Pancreas (tissue), 10 donors: ENCODE results near the gene PTPRJ. TPM values are rescaled to one million over a fixed set of nuclear protein-coding genes. Genes with fewer than 3 reads are reported as not detected.
A peak's percentile ranks its signal among the peaks of the same experiment; 100 is the strongest.

Experiments used
- ATAC-seq, 4 donors: fragments of 200-7000 bp; cut with Tn5 transposase; one replicate each; pipeline versions ENCODE4 v1.8.0 to v1.9.1; 2020; ENCODE audit warnings: mild to moderate bottlenecking in 4 of 4, moderate library complexity in 4 of 4
- DNase-seq, 6 donors: peaks; one replicate each; pipeline ENCODE4 v3.0.0-alpha.2; 2020
- FAIRE-seq: peaks from 2 replicates; lab custom pipeline; 2012; peaks lifted over from hg19 to GRCh38; lab: Jason Lieb, UNC
- H3K27ac ChIP-seq, 4 donors: fragments of 200-600 bp; sonication (generic); 1 replicate in 3 of 4; 2 replicates in 1 of 4; pipeline versions ENCODE4 v1.5.0 to v1.8.0; 2020
- H3K27me3 ChIP-seq, 4 donors: fragments of 200-600 bp; one replicate each; pipeline ENCODE4 v1.8.0; 2021
- H3K36me3 ChIP-seq, 3 donors: fragments of 200-600 bp; sonication (generic) in 1 of 3; one replicate each; pipeline versions ENCODE4 v1.5.0 to v1.8.0; 2020 to 2021
- H3K4me1 ChIP-seq, 3 donors: fragments of 200-600 bp; one replicate each; pipeline ENCODE4 v1.8.0; 2021
- H3K4me3 ChIP-seq, 4 donors: fragments of 200-600 bp; sonication (generic) in 2 of 4; one replicate each; pipeline versions ENCODE4 v1.5.0 to v1.8.0; 2020 to 2021
- H3K9me3 ChIP-seq, 4 donors: fragments of 200-600 bp; one replicate each; pipeline ENCODE4 v1.8.0; 2021
- CTCF ChIP-seq, 4 donors: fragments of 200-600 bp; sonication (generic) in 3 of 4; IDR thresholded peaks; one replicate each; pipeline versions ENCODE4 v1.5.0 to v1.8.0; 2021; ENCODE audit warnings: antibody characterized with exemption in 4 of 4
- WGBS, 2 donors: extraction: QIAGEN DNeasy Blood & Tissue Kit; methylation state at CpG; one replicate each; pipeline ENCODE4 v1.1.7; 2013; 5-methylcytosine and 5-hydroxymethylcytosine counted together
- intact Hi-C, 3 donors: fragments of 100-400 bp; cut with DNase I; formaldehyde crosslinking; loops; one replicate each; pipeline versions ENCODE4 v1.11.1 to v1.14.2; 2022
- polyA plus RNA-seq, 2 donors: library from polyadenylated mRNA; stranded (reverse); fragments of 200-250 nt; gene quantifications; one replicate each; pipeline ENCODE4 v1.2.3, GENCODE V29; 2013
- total RNA-seq, 6 donors: library from RNA; stranded (reverse); fragmentation: NEBNext Ultra II Directional in 4 of 6; extraction: Animal tissue kit (Norgen Biotek cat#: 25700) in 4 of 6; gene quantifications; one replicate each; pipeline versions ENCODE4 v1.2.1 to v1.2.4, GENCODE V29; 2021 to 2023
- donor health status: healthy with polysubstance abuse.
- donor health status: DM: no; HTN: no; CAD: no; lungs with moderate emphysema.
- donor health status: DM: no; HTN: no; CAD: no.
- donor health status: control.
- donor health status: control.
- donor health status: Bipolar disorder and iron deficiency.
- donor health status: DM: yes; HTN: yes; CAD: no.
- donor health status: DM: no; HTN: no; CAD: no.
- donor health status: DM: no; HTN: no; CAD: no.
- donor health status: DM: yes; HTN: yes; CAD: no.

PTPRJ gene
- total and polyA plus RNA-seq, 8 donors: 3.6 to 32.8 (median 11.6) TPM

- FAIRE-seq: no peak
Measured at GRCh38 chr11:48031602-48032001, 51.2 kb downstream of the PTPRJ start.

GRCh38 chr11:48032721-48033120 is 52.4 kb downstream of the PTPRJ start:
- DNase-seq (peak in 1 of 6 donors; percentile 0), ATAC-seq (no peak), FAIRE-seq (no peak)
- Histone ChIP-seq H3K27ac (no peak overlapping the region), H3K27me3 (no peaks in the 10 kb centered on the region), H3K36me3 (no peaks in the 10 kb centered on the region), H3K9me3 (no peaks in the 10 kb centered on the region), H3K4me3 (no peak overlapping the region), H3K4me1 (peaks cover 0 to 8% (median 0%) of the 10 kb centered on the region in 3 donors)
- 91 to 93% methylated on average over 6 of the region's 6 CpGs for WGBS, 2 donors
- intact Hi-C loops: no loop called here
- no peak for TF ChIP-seq CTCF (IDR thresholded peaks at IDR 0.05)

More at GRCh38 chr11:48031602-48032001, 51.2 kb downstream of the PTPRJ start:
- H3K4me3 ChIP-seq: no peak overlapping the region
- no peaks in the 10 kb centered on the region for H3K9me3 ChIP-seq
- intact Hi-C loops: no loop called here
- WGBS, 2 donors: 86 to 98% methylated on average over 6 of the region's 6 CpGs
- no peaks in the 10 kb centered on the region for H3K36me3 ChIP-seq
- DNase-seq (peak in 1 of 6 donors; percentile 38), ATAC-seq (no peak)
- H3K27me3 ChIP-seq: no peaks in the 10 kb centered on the region
- no peak overlapping the region for H3K27ac ChIP-seq
- peaks cover 0 to 8% (median 0%) of the 10 kb centered on the region in 3 donors for H3K4me1 ChIP-seq
- TF ChIP-seq CTCF (IDR thresholded peaks at IDR 0.05): no peak

GRCh38 chr11:48033918-48034341 is 53.6 kb downstream of the PTPRJ start:
- DNase-seq: peak in 1 of 6 donors; percentile 9
- peak in 2 of 4 donors; percentile 40 for ATAC-seq
- WGBS, 2 donors: 84 to 89% methylated on average over 3 of the region's 3 CpGs
- Histone ChIP-seq H3K36me3 (no peaks in the 10 kb centered on the region), H3K4me3 (no peak overlapping the region), H3K27me3 (no peaks in the 10 kb centered on the region), H3K27ac (no peak overlapping the region), H3K4me1 (peaks cover 0 to 6% (median 0%) of the 10 kb centered on the region in 3 donors), H3K9me3 (no peaks in the 10 kb centered on the region)
- TF ChIP-seq CTCF (IDR thresholded peaks at IDR 0.05): no peak
- intact Hi-C loops: no loop called here
- no peak for FAIRE-seq

- Histone ChIP-seq H3K27me3 (no peaks in the 10 kb centered on the region), H3K4me3 (no peak overlapping the region), H3K4me1 (no peaks in the 10 kb centered on the region), H3K9me3 (no peaks in the 10 kb centered on the region), H3K27ac (no peak overlapping the region), H3K36me3 (no peaks in the 10 kb centered on the region)
- TF ChIP-seq CTCF (IDR thresholded peaks at IDR 0.05): no peak
- ATAC-seq (peak in 1 of 4 donors; percentile 19), FAIRE-seq (no peak), DNase-seq (no peak)
- 83 to 86% methylated on average over 14 of the region's 14 CpGs for WGBS, 2 donors
- intact Hi-C loops: no loop called here
Measured at GRCh38 chr11:48034926-48035871, 54.8 kb downstream of the PTPRJ start.

GRCh38 chr11:48036011-48036410 is 55.7 kb downstream of the PTPRJ start:
- 68 to 72% methylated on average over 1 of the region's 1 CpG for WGBS, 2 donors
- no peaks in the 10 kb centered on the region for H3K4me1 ChIP-seq

More at GRCh38 chr11:48036011-48036410, 55.7 kb downstream of the PTPRJ start:
- Histone ChIP-seq H3K4me3 (no peak overlapping the region), H3K36me3 (no peaks in the 10 kb centered on the region), H3K27ac (no peak overlapping the region), H3K9me3 (no peaks in the 10 kb centered on the region), H3K27me3 (no peaks in the 10 kb centered on the region)
- TF ChIP-seq CTCF (IDR thresholded peaks at IDR 0.05): no peak
- DNase-seq (no peak), ATAC-seq (no peak), FAIRE-seq (no peak)
- intact Hi-C loops: no loop called here
